DND-41 (cell line): ENCODE data around the gene SMIM29.

ENCODE experiments used
- EZH2 ChIP-seq: IDR thresholded peaks from 3 replicates; pipeline ENCODE4 v1.6.1; 2012; ENCODE audit warnings: borderline replicate concordance, low read depth, mild to moderate bottlenecking, moderate library complexity, low read length, inconsistent platforms; ENCODE audit not compliant: severe bottlenecking
- TF ChIP-seq, protein P1 (sequence below): IDR thresholded peaks from 2 replicates; pipeline ENCODE4 v1.5.1; 2012; ENCODE audit warnings: borderline replicate concordance, low read length, moderate library complexity, mild to moderate bottlenecking; ENCODE audit not compliant: poor library complexity, severe bottlenecking; ENCODE audit errors: extremely low read depth

DNA sequence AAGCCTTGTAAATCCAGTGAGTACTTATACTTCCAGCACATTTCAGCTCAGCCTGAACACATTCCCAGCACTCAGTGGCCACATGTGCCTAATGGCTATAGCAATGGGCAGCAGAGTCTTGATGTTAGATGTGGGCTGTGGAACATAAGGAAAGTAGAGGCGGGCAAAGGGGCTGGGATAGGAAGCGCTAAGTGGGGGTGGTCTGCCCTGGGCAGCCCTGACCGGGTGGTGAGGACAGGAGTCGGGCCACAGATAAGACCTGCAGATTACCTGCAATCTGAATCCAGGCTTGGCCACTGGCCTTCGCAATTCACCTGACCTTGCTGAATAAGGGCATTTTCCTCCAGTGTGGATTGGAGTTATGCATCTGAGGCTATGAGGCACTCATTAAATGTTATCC, 23.3 kb downstream of the SMIM29 start:
- TF ChIP-seq, protein P1, sequence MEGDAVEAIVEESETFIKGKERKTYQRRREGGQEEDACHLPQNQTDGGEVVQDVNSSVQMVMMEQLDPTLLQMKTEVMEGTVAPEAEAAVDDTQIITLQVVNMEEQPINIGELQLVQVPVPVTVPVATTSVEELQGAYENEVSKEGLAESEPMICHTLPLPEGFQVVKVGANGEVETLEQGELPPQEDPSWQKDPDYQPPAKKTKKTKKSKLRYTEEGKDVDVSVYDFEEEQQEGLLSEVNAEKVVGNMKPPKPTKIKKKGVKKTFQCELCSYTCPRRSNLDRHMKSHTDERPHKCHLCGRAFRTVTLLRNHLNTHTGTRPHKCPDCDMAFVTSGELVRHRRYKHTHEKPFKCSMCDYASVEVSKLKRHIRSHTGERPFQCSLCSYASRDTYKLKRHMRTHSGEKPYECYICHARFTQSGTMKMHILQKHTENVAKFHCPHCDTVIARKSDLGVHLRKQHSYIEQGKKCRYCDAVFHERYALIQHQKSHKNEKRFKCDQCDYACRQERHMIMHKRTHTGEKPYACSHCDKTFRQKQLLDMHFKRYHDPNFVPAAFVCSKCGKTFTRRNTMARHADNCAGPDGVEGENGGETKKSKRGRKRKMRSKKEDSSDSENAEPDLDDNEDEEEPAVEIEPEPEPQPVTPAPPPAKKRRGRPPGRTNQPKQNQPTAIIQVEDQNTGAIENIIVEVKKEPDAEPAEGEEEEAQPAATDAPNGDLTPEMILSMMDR, result no peak
- TF ChIP-seq EZH2, result no peak
